ENCODE measurements around the gene PCDH8. TPM values are rescaled to one million over a fixed set of nuclear protein-coding genes. Genes with fewer than 3 reads are reported as not detected.

The PCDH8 gene
- total and polyA plus RNA-seq, 2 experiments from 2014 or later, result not detected

GRCh38 chr13:52835071-52835839, 13.2 kb downstream of the PCDH8 start:
- in situ Hi-C loops (cut with MboI), result no loop called here
- Histone ChIP-seq H3K79me2 (ENCODE audit: insufficient read depth) (no peaks in the 10 kb centered on the region), H3K4me2 (ENCODE audit: unreplicated experiment) (no peak overlapping the region), H3K9me3 (ENCODE audit: low read depth) (no peaks in the 10 kb centered on the region), H3K9me2 (ENCODE audit: insufficient read depth) (no peaks in the 10 kb centered on the region), H2AFZ (no peak overlapping the region), H3K4me1 (ENCODE audit: insufficient read depth) (no peaks in the 10 kb centered on the region), H3K36me3 (ENCODE audit: low read depth) (no peaks in the 10 kb centered on the region), H3K27ac (no peak overlapping the region), H3K4me3 (no peak overlapping the region), H3K27me3 (replicated peaks; ENCODE audit: insufficient read depth) (no peaks in the 10 kb centered on the region), H3K9ac (no peak overlapping the region), H3F3A (ENCODE audit: insufficient read depth) (no peaks in the 10 kb centered on the region), H4K20me1 (ENCODE audit: insufficient read depth) (no peaks in the 10 kb centered on the region)
- TF ChIP-seq EZH2 (IDR thresholded peaks at IDR 0.05; ENCODE audit: insufficient read depth, poor library complexity, severe bottlenecking), result no peak
- TF ChIP-seq EZH2phosphoT487 (IDR thresholded peaks at IDR 0.05; ENCODE audit: insufficient read depth, low read depth), result no peak
- 21 to 48% methylated on average over 2 of the region's 2 CpGs for WGBS, 2 experiments (ENCODE audit: low coverage in 1 of 2, low lambda C conversion rate in 2 of 2, missing lambda C conversion rate in 2 of 2)
- no peak for DNase-seq

DNA sequence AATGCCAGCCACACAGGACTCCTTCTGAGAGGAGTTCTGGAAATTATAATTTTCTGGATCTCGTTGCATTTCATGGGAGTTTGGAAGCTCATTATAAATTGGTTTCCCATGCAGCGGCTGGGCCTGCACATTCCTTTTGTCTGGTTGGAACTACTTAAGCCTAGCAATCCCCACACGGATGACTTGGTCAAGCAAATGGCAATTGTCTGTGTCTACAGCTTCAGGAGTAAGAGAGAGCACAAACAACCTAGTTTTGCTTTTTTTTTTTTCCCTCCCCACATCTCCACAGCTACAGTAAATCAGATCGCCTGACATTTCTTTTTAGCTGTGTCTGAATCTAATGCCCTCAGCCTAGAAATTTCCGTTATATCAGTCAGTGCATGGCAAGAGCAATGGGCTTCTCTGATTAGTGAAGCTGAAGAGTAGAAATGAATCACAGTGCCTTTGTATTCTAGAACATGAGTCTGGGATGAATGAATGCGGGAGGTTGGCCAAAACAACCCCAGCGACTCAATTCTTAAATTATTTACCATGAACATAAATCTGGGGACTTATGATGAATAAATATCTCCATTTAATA, 15.1 kb downstream of the PCDH8 start:
- in situ Hi-C loops (cut with MboI), result no loop called here
- no peaks in the 10 kb centered on the region for H4K20me1 ChIP-seq (ENCODE audit: insufficient read depth)
- H3K4me2 ChIP-seq (ENCODE audit: unreplicated experiment), result no peak overlapping the region
- no peaks in the 10 kb centered on the region; the same call in 1 of the 2 replicates for H3K27me3 ChIP-seq (replicated peaks; ENCODE audit: insufficient read depth)
- WGBS, 2 experiments (ENCODE audit: low coverage in 1 of 2, low lambda C conversion rate in 2 of 2, missing lambda C conversion rate in 2 of 2), result 37 to 45% methylated on average over 7 of the region's 7 CpGs
- H3K9me3 ChIP-seq (ENCODE audit: low read depth), result no peaks in the 10 kb centered on the region
- H3F3A ChIP-seq (ENCODE audit: insufficient read depth), result no peaks in the 10 kb centered on the region
- no peaks in the 10 kb centered on the region for H3K79me2 ChIP-seq (ENCODE audit: insufficient read depth)
- H3K9me2 ChIP-seq (ENCODE audit: insufficient read depth), result no peaks in the 10 kb centered on the region
- no peak overlapping the region for H3K27ac ChIP-seq
- H3K4me3 ChIP-seq, result no peak overlapping the region
- no peak overlapping the region for H2AFZ ChIP-seq
- no peak overlapping the region for H3K9ac ChIP-seq
- no peaks in the 10 kb centered on the region for H3K36me3 ChIP-seq (ENCODE audit: low read depth)
- no peak for DNase-seq
- TF ChIP-seq EZH2phosphoT487 (IDR thresholded peaks at IDR 0.05; ENCODE audit: insufficient read depth, low read depth) (no peak), EZH2 (IDR thresholded peaks at IDR 0.05; ENCODE audit: insufficient read depth, poor library complexity, severe bottlenecking) (no peak)
- H3K4me1 ChIP-seq (ENCODE audit: insufficient read depth), result no peaks in the 10 kb centered on the region

GRCh38 chr13:52832313-52832712, 16.1 kb downstream of the PCDH8 start:
- no peaks in the 10 kb centered on the region for H3K9me3 ChIP-seq (ENCODE audit: low read depth)
- no peak overlapping the region for H2AFZ ChIP-seq
- no peaks in the 10 kb centered on the region for H3K9me2 ChIP-seq (ENCODE audit: insufficient read depth)
- no peak overlapping the region for H3K4me3 ChIP-seq
- H3K27ac ChIP-seq, result no peak overlapping the region
- no peaks in the 10 kb centered on the region for H3F3A ChIP-seq (ENCODE audit: insufficient read depth)
- H3K36me3 ChIP-seq (ENCODE audit: low read depth), result no peaks in the 10 kb centered on the region
- no peak overlapping the region for H3K9ac ChIP-seq
- no peaks in the 10 kb centered on the region for H3K79me2 ChIP-seq (ENCODE audit: insufficient read depth)
- 43 to 44% methylated on average over 5 of the region's 5 CpGs for WGBS, 2 experiments (ENCODE audit: low coverage in 1 of 2, low lambda C conversion rate in 2 of 2, missing lambda C conversion rate in 2 of 2)
- no peak overlapping the region for H3K4me2 ChIP-seq (ENCODE audit: unreplicated experiment)
- H4K20me1 ChIP-seq (ENCODE audit: insufficient read depth), result no peaks in the 10 kb centered on the region
- no peaks in the 10 kb centered on the region for H3K4me1 ChIP-seq (ENCODE audit: insufficient read depth)
- TF ChIP-seq EZH2phosphoT487 (IDR thresholded peaks at IDR 0.05; ENCODE audit: insufficient read depth, low read depth), result no peak
- TF ChIP-seq EZH2 (IDR thresholded peaks at IDR 0.05; ENCODE audit: insufficient read depth, poor library complexity, severe bottlenecking), result no peak
- DNase-seq, result no peak
- no peaks in the 10 kb centered on the region; the same call in 1 of the 2 replicates for H3K27me3 ChIP-seq (replicated peaks; ENCODE audit: insufficient read depth)
- in situ Hi-C loops (cut with MboI), result no loop called here

DNA sequence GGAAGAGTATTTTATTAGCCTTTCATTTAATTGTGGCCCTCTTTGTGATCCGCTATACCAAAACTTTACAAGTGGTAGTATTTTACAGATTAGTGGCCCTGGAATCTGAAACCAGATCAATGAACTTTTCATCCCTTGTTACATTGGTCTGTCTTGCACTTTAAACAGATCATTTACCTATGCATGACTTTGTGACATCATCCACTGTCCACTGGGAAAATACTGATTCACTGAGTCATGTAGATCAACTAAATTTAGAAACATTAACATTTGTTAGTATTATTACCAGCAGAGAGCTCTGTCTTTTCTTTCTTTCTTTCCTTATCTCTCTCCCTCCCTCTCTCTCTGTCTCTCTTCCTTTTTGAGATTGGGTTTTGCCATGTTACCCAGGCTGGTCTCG, 17.5 kb downstream of the PCDH8 start:
- Histone ChIP-seq H3K36me3 (ENCODE audit: low read depth) (no peaks in the 10 kb centered on the region), H3K4me2 (ENCODE audit: unreplicated experiment) (no peak overlapping the region), H2AFZ (no peak overlapping the region), H3K9me2 (ENCODE audit: insufficient read depth) (no peaks in the 10 kb centered on the region), H3K4me1 (ENCODE audit: insufficient read depth) (no peaks in the 10 kb centered on the region), H3K9me3 (ENCODE audit: low read depth) (no peaks in the 10 kb centered on the region), H3K79me2 (ENCODE audit: insufficient read depth) (no peaks in the 10 kb centered on the region), H4K20me1 (ENCODE audit: insufficient read depth) (no peaks in the 10 kb centered on the region), H3F3A (ENCODE audit: insufficient read depth) (no peaks in the 10 kb centered on the region), H3K4me3 (no peak overlapping the region), H3K9ac (no peak overlapping the region), H3K27me3 (replicated peaks; ENCODE audit: insufficient read depth) (no peaks in the 10 kb centered on the region; the same call in 1 of the 2 replicates), H3K27ac (no peak overlapping the region)
- in situ Hi-C loops (cut with MboI), result no loop called here
- no peak for TF ChIP-seq EZH2 (IDR thresholded peaks at IDR 0.05; ENCODE audit: insufficient read depth, poor library complexity, severe bottlenecking)
- TF ChIP-seq EZH2phosphoT487 (IDR thresholded peaks at IDR 0.05; ENCODE audit: insufficient read depth, low read depth), result no peak
- peak; percentile 12 for DNase-seq
- 39 to 43% methylated on average over 2 of the region's 2 CpGs for WGBS, 2 experiments (ENCODE audit: low coverage in 1 of 2, low lambda C conversion rate in 2 of 2, missing lambda C conversion rate in 2 of 2)

All from GM23248 (cell line).